Skeletal muscle tissue (tissue), 4 donors: ENCODE results near the gene PAOX. TPM values are rescaled to one million over a fixed set of nuclear protein-coding genes. Genes with fewer than 3 reads are reported as not detected.

Source experiments
- H3K27ac ChIP-seq: one replicate; pipeline ENCODE4 v1.7.0; 2013; ENCODE audit warnings: mild to moderate bottlenecking, low read depth, low read length, inconsistent platforms
- H3K27me3 ChIP-seq, 3 donors: one replicate each; pipeline ENCODE4 v1.7.0; 2013; ENCODE audit warnings: low read length in 3 of 3; ENCODE audit not compliant: control insufficient read depth in 3 of 3, insufficient read depth in 3 of 3
- H3K36me3 ChIP-seq, 3 donors: one replicate each; pipeline ENCODE4 v1.7.0; 2013; ENCODE audit warnings: low read length in 3 of 3; ENCODE audit not compliant: control insufficient read depth in 3 of 3, insufficient read depth in 3 of 3
- H3K4me1 ChIP-seq, 3 donors: one replicate each; pipeline ENCODE4 v1.7.0; 2013; ENCODE audit warnings: low read length in 3 of 3, mild to moderate bottlenecking in 3 of 3; ENCODE audit not compliant: control insufficient read depth in 3 of 3, insufficient read depth in 3 of 3
- H3K4me3 ChIP-seq, 3 donors: one replicate each; pipeline ENCODE4 v1.7.0; 2013; ENCODE audit warnings: low read length in 3 of 3
- H3K9ac ChIP-seq, 3 donors: one replicate each; pipeline ENCODE4 v1.7.0; 2013; ENCODE audit warnings: low read length in 3 of 3, mild to moderate bottlenecking in 3 of 3, moderate library complexity in 2 of 3, low read depth in 1 of 3
- H3K9me3 ChIP-seq, 3 donors: one replicate each; pipeline ENCODE4 v1.7.0; 2013; ENCODE audit warnings: low read length in 3 of 3; ENCODE audit not compliant: control insufficient read depth in 3 of 3
- total RNA-seq: library from RNA; depleted of rRNA; stranded (reverse); fragments of >200 nt; gene quantifications from one replicate; pipeline ENCODE4 v1.2.3, GENCODE V29; 2014
- donor health status: Osteomylitis.

The PAOX gene
- total RNA-seq, 1 donor from 2014 or later, result 7.3 TPM

DNA sequence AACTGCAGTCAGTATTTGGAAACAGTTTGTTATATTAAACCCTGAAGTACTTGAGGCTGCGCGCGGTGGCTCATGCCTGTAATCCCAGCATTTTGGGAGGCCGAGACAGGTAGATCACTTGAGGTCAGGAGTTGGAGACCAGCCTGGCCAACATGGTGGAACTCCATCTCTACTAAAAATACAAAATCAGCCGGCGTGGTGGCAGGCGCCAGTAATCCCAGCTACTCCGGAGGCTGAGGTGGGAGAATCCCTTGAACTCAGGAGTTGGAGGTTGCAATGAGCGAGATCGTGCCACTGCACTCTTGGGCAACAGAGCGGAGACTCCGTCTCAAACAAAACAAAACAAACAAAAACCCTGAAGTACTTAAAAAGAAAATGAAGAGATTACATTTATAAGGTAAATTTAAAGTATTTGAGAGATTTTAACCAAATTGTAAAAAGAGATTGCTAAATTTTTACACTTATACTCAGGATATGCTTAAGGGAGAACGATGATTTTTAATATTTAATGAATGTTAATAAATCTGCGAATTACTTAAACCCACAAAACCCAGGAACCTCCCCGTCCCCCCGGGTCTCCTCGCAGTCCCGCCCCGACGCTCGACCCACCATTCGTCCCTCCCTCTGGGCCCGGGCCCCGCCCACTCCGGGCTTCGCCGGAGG, 14.5 kb downstream of the PAOX start:
- H3K4me1 ChIP-seq, result peaks cover 5 to 9% (median 6%) of the 10 kb centered on the region in 3 donors
- no peaks in the 10 kb centered on the region for H3K9me3 ChIP-seq
- no peaks in the 10 kb centered on the region for H3K27me3 ChIP-seq
- peak overlapping the region; percentile 76 for H3K27ac ChIP-seq
- peak overlapping the region; percentile 45 to 95 (median 55) for H3K4me3 ChIP-seq
- peak overlapping the region in 1 of 3 donors; percentile 97 for H3K9ac ChIP-seq
- H3K36me3 ChIP-seq, result peaks cover 20 to 25% (median 23%) of the 10 kb centered on the region in 3 donors

- H3K4me1 ChIP-seq, result peaks cover 5 to 9% (median 6%) of the 10 kb centered on the region in 3 donors
- H3K4me3 ChIP-seq, result peak within 1 kb of the TSS; percentile 81 to 95 (median 88)
- peaks cover 26 to 31% (median 30%) of the 10 kb centered on the region in 3 donors for H3K36me3 ChIP-seq
- H3K27ac ChIP-seq, result peak within 1 kb of the TSS; percentile 76
- no peaks in the 10 kb centered on the region for H3K27me3 ChIP-seq
- peak within 1 kb of the TSS; percentile 92 to 97 (median 94) for H3K9ac ChIP-seq
- no peaks in the 10 kb centered on the region for H3K9me3 ChIP-seq
Measured at GRCh38 chr10:133394064-133394663, 15.1 kb downstream of the PAOX start, which contains the start of gene MTG1. MTG1 (plus strand) TSS chr10:133394157; CDS start chr10:133394221, 64 bp downstream.

GRCh38 chr10:133394801-133395221, 15.7 kb downstream of the PAOX start:
- Histone ChIP-seq H3K27ac (peak overlapping the region; percentile 76), H3K9ac (peak overlapping the region; percentile 92 to 97 (median 94)), H3K4me3 (peak overlapping the region; percentile 81 to 95 (median 88)), H3K4me1 (peaks cover 5 to 9% (median 6%) of the 10 kb centered on the region in 3 donors), H3K9me3 (no peaks in the 10 kb centered on the region), H3K27me3 (no peaks in the 10 kb centered on the region), H3K36me3 (peaks cover 32 to 37% (median 36%) of the 10 kb centered on the region in 3 donors)

DNA sequence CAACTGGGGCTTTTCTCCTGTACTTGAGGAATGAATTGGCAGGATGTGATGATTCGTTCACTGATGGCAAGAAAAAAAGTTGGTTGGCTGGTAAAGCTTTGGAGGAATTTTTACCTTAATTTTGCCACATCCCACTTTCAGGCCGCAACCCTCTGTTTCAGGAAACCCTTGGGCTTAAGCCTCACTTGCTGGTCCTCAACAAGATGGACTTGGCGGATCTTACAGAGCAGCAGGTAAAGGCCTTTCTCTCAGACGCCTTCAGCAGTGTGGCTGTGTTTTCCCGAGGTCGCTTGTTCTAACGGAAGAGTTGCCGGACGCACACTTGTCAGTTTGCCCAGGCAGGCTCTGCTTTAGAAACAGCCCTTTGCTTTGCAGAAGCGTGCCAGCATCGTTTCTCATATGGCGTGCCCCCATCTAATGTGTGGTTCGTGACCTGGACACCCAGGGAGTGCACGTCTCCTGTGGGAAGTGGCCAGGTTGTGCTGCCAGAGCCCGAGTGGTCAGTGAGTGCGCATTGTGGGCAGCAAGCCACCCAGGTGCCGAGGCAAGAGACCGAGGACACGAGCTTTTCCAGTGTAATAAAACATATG, 17.1 kb downstream of the PAOX start:
- Histone ChIP-seq H3K4me3 (no peak overlapping the region), H3K4me1 (peaks cover 5 to 9% (median 6%) of the 10 kb centered on the region in 3 donors), H3K36me3 (peaks cover 37 to 47% (median 38%) of the 10 kb centered on the region in 3 donors), H3K9me3 (no peaks in the 10 kb centered on the region), H3K9ac (no peak overlapping the region), H3K27me3 (no peaks in the 10 kb centered on the region), H3K27ac (no peak overlapping the region)

- Histone ChIP-seq H3K4me3 (no peak overlapping the region), H3K27ac (no peak overlapping the region), H3K9me3 (no peaks in the 10 kb centered on the region), H3K9ac (no peak overlapping the region), H3K36me3 (peaks cover 47 to 59% (median 51%) of the 10 kb centered on the region in 3 donors), H3K27me3 (no peaks in the 10 kb centered on the region), H3K4me1 (peaks cover 5 to 9% (median 6%) of the 10 kb centered on the region in 3 donors)
Measured at GRCh38 chr10:133397938-133398337, 18.9 kb downstream of the PAOX start.

DNA sequence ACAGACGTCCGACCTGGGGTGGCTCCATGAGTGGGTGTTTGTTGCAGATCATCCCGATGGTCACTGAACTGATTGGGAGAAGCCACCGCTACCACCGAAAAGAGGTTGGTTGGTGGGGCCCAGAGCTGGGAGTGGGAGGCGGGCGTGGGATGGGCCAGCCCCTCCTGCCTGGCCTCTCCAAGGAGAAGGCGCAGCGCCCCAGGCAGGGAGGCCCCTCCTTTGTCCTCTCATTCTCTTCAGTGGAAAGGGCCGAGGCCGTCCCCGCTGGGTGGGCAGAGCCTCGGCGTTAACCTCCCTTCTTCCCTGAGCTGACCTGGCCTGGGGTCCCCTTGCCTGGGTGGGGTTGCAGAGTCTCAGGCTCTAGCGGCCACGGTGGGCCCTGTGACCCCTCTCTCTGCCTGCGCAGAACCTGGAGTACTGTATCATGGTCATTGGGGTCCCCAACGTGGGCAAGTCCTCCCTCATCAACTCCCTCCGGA, 20.1 kb downstream of the PAOX start:
- H3K36me3 ChIP-seq, result peaks cover 53 to 67% (median 58%) of the 10 kb centered on the region in 3 donors
- no peaks in the 10 kb centered on the region for H3K9me3 ChIP-seq
- H3K27ac ChIP-seq, result no peak overlapping the region
- no peak overlapping the region for H3K9ac ChIP-seq
- H3K27me3 ChIP-seq, result no peaks in the 10 kb centered on the region
- H3K4me3 ChIP-seq, result no peak overlapping the region
- H3K4me1 ChIP-seq, result peaks cover 5 to 9% (median 6%) of the 10 kb centered on the region in 3 donors

GRCh38 chr10:133400624-133401424, 21.8 kb downstream of the PAOX start:
- H3K4me1 ChIP-seq, result no peaks in the 10 kb centered on the region
- no peaks in the 10 kb centered on the region for H3K27me3 ChIP-seq
- no peak overlapping the region for H3K27ac ChIP-seq
- H3K9me3 ChIP-seq, result no peaks in the 10 kb centered on the region
- no peak overlapping the region for H3K4me3 ChIP-seq
- no peak overlapping the region for H3K9ac ChIP-seq
- H3K36me3 ChIP-seq, result peaks cover 56 to 66% (median 66%) of the 10 kb centered on the region in 3 donors

DNA sequence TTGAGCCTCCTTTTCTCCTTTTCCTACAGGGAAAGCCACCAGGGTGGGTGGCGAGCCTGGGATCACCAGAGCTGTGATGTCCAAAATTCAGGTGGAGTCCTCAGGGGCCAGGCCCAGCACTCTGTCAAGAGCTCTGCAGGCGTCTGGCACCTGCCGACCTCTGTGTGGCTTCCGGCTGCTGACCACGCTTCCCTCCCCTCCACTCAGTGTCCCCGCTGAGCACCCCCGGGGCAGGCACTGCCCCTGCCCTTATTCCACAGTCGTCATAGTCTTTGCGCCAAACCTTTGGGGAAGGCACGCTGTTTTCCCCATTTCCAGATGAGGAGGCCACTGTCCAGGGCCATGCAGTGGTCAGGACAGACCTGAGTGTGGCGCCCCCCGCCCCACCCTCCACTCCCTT, 22.4 kb downstream of the PAOX start:
- Histone ChIP-seq H3K9me3 (no peaks in the 10 kb centered on the region), H3K9ac (no peak overlapping the region), H3K4me1 (no peaks in the 10 kb centered on the region), H3K27me3 (no peaks in the 10 kb centered on the region), H3K36me3 (peaks cover 50 to 60% (median 59%) of the 10 kb centered on the region in 3 donors), H3K4me3 (no peak overlapping the region), H3K27ac (no peak overlapping the region)

DNA sequence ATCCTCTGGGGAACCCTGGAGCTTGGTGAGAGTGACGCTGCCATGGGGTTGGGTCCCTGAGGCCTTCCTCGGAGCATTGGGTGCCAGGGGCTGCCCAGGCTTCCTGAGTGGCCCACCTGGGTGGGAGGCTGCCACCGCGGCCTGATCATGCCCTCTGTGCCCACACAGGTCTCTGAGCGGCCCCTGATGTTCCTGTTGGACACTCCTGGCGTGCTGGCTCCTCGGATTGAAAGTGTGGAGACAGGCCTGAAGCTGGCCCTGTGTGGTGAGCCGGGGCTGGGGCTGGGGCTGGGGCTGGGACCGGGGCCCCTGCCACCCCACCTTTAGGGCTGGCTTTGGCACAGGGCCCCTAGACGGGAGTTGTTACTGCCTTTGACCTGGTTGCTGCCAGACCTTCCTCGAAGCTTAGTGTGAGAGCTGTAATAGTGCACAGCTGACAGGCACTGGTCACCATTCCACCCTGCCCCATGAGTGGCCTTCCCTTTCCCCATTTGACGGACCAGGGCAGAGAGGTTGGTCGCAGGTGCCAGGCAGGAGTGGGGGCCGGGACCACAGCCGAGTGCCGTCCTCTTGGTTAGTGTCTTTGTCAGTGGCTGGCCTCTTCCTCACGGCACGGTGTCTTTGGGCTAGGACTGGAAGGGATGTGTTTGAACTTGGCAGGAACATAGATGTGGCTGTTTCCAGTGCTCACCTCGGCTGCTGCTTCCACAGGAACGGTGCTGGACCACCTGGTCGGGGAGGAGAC, 23.1 kb downstream of the PAOX start:
- H3K27ac ChIP-seq, result no peak overlapping the region
- H3K4me1 ChIP-seq, result no peaks in the 10 kb centered on the region
- H3K27me3 ChIP-seq, result no peaks in the 10 kb centered on the region
- no peaks in the 10 kb centered on the region for H3K9me3 ChIP-seq
- H3K36me3 ChIP-seq, result peaks cover 44 to 56% (median 53%) of the 10 kb centered on the region in 3 donors
- no peak overlapping the region for H3K4me3 ChIP-seq
- H3K9ac ChIP-seq, result no peak overlapping the region
